A549 (cell line): ENCODE measurements around the gene KAT2B. TPM values are rescaled to one million over a fixed set of nuclear protein-coding genes. Genes with fewer than 3 reads are reported as not detected.

Source experiments
- ATAC-seq, 2 experiments: fragments of 200-7000 bp in 1 of 2; fragments of >200 bp in 1 of 2; cut with Nextera tagmentation in 1 of 2; cut with Tn5 transposase in 1 of 2; 3 replicates each; pipeline versions ENCODE4 v1.8.0 to v1.9.1; 2018 to 2020; ENCODE audit warnings: mild to moderate bottlenecking in 1 of 2, moderate library complexity in 1 of 2
- CTCF ChIA-PET: fragments of 300-600 bp; sonication (Branson Sonifier 250); formaldehyde crosslinking; extraction: SDS; loops from one replicate; lab custom pipeline; 2021; ENCODE audit warnings: antibody characterized with exemption, inconsistent platforms; lab: Yijun Ruan, JAX
- POLR2A ChIA-PET: fragments of 350-600 bp; formaldehyde crosslinking; extraction: SDS; loops from one replicate; lab custom pipeline; 2021; ENCODE audit warnings: antibody characterized with exemption, inconsistent platforms; lab: Yijun Ruan, JAX
- DNase-seq, 2 experiments: peaks; one replicate each; pipeline versions ENCODE4 v3.0.0 to v3.0.0-alpha.2; 2011 to 2016; ENCODE audit warnings: low read depth in 1 of 2, low spot score in 1 of 2
- FAIRE-seq: peaks from 2 replicates; lab custom pipeline; 2011; peaks lifted over from hg19 to GRCh38; lab: Jason Lieb, UNC
- H3K27ac ChIP-seq, 2 experiments: fragments of >200 bp; sonication (Bioruptor Twin); formaldehyde crosslinking; 3 replicates each; pipeline ENCODE4 v1.5.1; 2016 to 2017
- H3K4me1 ChIP-seq: fragments of >200 bp; sonication (Bioruptor Twin); formaldehyde crosslinking; 3 replicates; pipeline ENCODE4 v1.6.1; 2016
- H3K4me2 ChIP-seq: fragments of >200 bp; sonication (Bioruptor Twin); formaldehyde crosslinking; 3 replicates; pipeline ENCODE4 v1.6.1; 2016
- H3K4me3 ChIP-seq: fragments of >200 bp; sonication (Bioruptor Twin); formaldehyde crosslinking; 3 replicates; pipeline ENCODE4 v1.5.1; 2016
- H3K9me3 ChIP-seq: fragments of >200 bp; sonication (Bioruptor Twin); formaldehyde crosslinking; 3 replicates; pipeline ENCODE4 v1.6.1; 2016
- BHLHE40 ChIP-seq: IDR thresholded peaks from 2 replicates; pipeline ENCODE4 v1.6.1; 2012; ENCODE audit warnings: low read depth, low read length, inconsistent platforms
- CBX2 ChIP-seq: fragments of 200-600 bp; sonication (generic); IDR thresholded peaks from 2 replicates; pipeline ENCODE4 v1.6.1; 2016; ENCODE audit warnings: low read depth, mild to moderate bottlenecking, borderline replicate concordance
- CBX8 ChIP-seq: fragments of 200-600 bp; sonication (generic); IDR thresholded peaks from 2 replicates; pipeline ENCODE4 v1.6.1; 2016
- CHD2 ChIP-seq: fragments of 150-350 bp; IDR thresholded peaks from 2 replicates; pipeline ENCODE4 v1.6.1; 2014; ENCODE audit warnings: low read length; ENCODE audit not compliant: partially characterized antibody
- EHF ChIP-seq: fragments of 250-450 bp; sonication (Bioruptor Pico); IDR thresholded peaks from 2 replicates; pipeline ENCODE4 v1.5.0; 2020; ENCODE audit warnings: mild to moderate bottlenecking
- ESRRA ChIP-seq: fragments of 150-350 bp; IDR thresholded peaks from 2 replicates; pipeline ENCODE4 v1.6.1; 2014; ENCODE audit warnings: mild to moderate bottlenecking, low read length, borderline replicate concordance
- FOSB ChIP-seq: fragments of 250-450 bp; sonication (Bioruptor Pico); IDR thresholded peaks from 2 replicates; pipeline ENCODE4 v1.5.0; 2020; ENCODE audit warnings: mild to moderate bottlenecking, moderate library complexity
- FOSL2 ChIP-seq, 2 experiments: fragments of 450-650 bp in 1 of 2; fragments of >200 bp in 1 of 2; sonication (Bioruptor Twin) in 1 of 2; formaldehyde crosslinking; IDR thresholded peaks; 2 replicates each; pipeline versions ENCODE4 v1.5.0 to v1.6.1; 2016 to 2020; ENCODE audit warnings: mild to moderate bottlenecking in 1 of 2, moderate library complexity in 1 of 2
- FOXS1 ChIP-seq: fragments of 250-450 bp; sonication (Bioruptor Pico); IDR thresholded peaks from 2 replicates; pipeline ENCODE4 v1.5.0; 2020; ENCODE audit warnings: mild to moderate bottlenecking, moderate library complexity
- JUN ChIP-seq, 2 experiments: fragments of >200 bp; sonication (Bioruptor Twin); formaldehyde crosslinking; IDR thresholded peaks; 2 replicates in 1 of 2; 3 replicates in 1 of 2; pipeline ENCODE4 v1.6.1; 2016 to 2017
- MAZ ChIP-seq: fragments of 150-350 bp; IDR thresholded peaks from 2 replicates; pipeline ENCODE4 v1.6.1; 2014; ENCODE audit warnings: antibody characterized with exemption, low read depth, low read length, borderline replicate concordance
- NFE2L2 ChIP-seq: fragments of 150-350 bp; conservative IDR thresholded peaks from 2 replicates; pipeline ENCODE4 v1.6.1; 2014; ENCODE audit warnings: low read length
- RAD21 ChIP-seq, 2 experiments: fragments of >200 bp in 1 of 2; sonication (Bioruptor Twin) in 1 of 2; formaldehyde crosslinking in 1 of 2; IDR thresholded peaks in 1 of 2; conservative IDR thresholded peaks in 1 of 2; 2 replicates in 1 of 2; 3 replicates in 1 of 2; pipeline ENCODE4 v1.6.1; 2012 to 2018; ENCODE audit warnings: inconsistent platforms in 1 of 2
- RCOR1 ChIP-seq: fragments of 150-350 bp; IDR thresholded peaks from 2 replicates; pipeline ENCODE4 v1.6.1; 2014; ENCODE audit warnings: antibody characterized with exemption, low read length, low read depth
- RFX5 ChIP-seq: fragments of 450-650 bp; IDR thresholded peaks from 2 replicates; pipeline ENCODE4 v1.7.1; 2014; ENCODE audit warnings: antibody characterized with exemption, mild to moderate bottlenecking, moderate library complexity
- RNF2 ChIP-seq: fragments of 200-600 bp; sonication (generic); IDR thresholded peaks from 2 replicates; pipeline ENCODE4 v1.6.1; 2016; ENCODE audit warnings: low read depth, mild to moderate bottlenecking, antibody characterized with exemption, moderate library complexity, borderline replicate concordance
- ZNF302 ChIP-seq: fragments of 250-450 bp; sonication (Bioruptor Pico); IDR thresholded peaks from 2 replicates; pipeline ENCODE4 v1.9.0; 2021; ENCODE audit warnings: inconsistent platforms, mild to moderate bottlenecking, moderate library complexity
- ZSCAN20 ChIP-seq: fragments of 250-450 bp; sonication (Bioruptor Pico); IDR thresholded peaks from 2 replicates; pipeline ENCODE4 v1.8.0; 2022; ENCODE audit warnings: mild to moderate bottlenecking, moderate library complexity
- WGBS: methylation state at CpG from one replicate; pipeline ENCODE4 v1.1.6; 2017; ENCODE audit errors: missing lambda C conversion rate; 5-methylcytosine and 5-hydroxymethylcytosine counted together
- polyA plus RNA-seq, 4 experiments: library from polyadenylated mRNA; depleted of rRNA in 3 of 4; stranded (reverse); fragments of >200 nt; fragmentation: RNase III in 1 of 4; extraction: RNeasy Plus Mini Kit Qiagen cat#74134 plus additional on column Dnase treatment in 1 of 4; gene quantifications; 2 replicates in 3 of 4; 3 replicates in 1 of 4; pipeline ENCODE4 v1.2.3, GENCODE V29; 2011 to 2017
- TF ChIP-seq, protein P1 (sequence below): fragments of 250-450 bp; sonication (Bioruptor Pico); IDR thresholded peaks from 2 replicates; pipeline ENCODE4 v1.5.0; 2020; ENCODE audit warnings: low read depth, mild to moderate bottlenecking, moderate library complexity
- TF ChIP-seq, protein P2 (sequence below): fragments of >200 bp; sonication (Bioruptor Twin); formaldehyde crosslinking; IDR thresholded peaks from 3 replicates; pipeline ENCODE4 v1.5.1; 2016
- TF ChIP-seq, protein P3 (sequence below): IDR thresholded peaks from 2 replicates; pipeline ENCODE4 v1.6.1; 2012
- TF ChIP-seq, protein P4 (sequence below): fragments of 150-350 bp; IDR thresholded peaks from 2 replicates; pipeline ENCODE4 v1.6.1; 2014; ENCODE audit warnings: low read depth, mild to moderate bottlenecking, low read length

KAT2B gene
- polyA plus RNA-seq, 2 of the 4 experiments (the other 2 are of a cell fraction) = 7.2 to 11.9 TPM

DNA sequence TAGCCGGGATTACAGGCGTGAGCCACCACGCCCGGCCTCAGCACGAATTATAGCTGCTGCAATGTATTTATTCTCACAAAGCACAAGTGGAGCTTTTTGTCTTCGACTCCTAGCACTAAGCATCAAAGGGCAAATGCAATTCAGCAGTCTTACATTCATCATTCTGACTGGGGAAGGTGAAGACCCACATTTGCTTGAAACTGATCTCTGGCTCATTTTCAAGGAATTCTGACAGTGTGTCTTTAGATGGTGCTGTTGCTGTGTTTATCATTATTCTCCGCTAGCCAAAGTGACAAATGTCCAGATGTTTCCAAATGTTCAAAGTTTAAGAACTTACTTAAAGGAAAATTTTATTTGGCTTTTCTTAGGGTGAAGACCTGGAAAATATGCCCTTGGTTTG lies 89.9 kb downstream of the KAT2B start:
- no peak for ATAC-seq
- POLR2A ChIA-PET = no interaction called here

DNA sequence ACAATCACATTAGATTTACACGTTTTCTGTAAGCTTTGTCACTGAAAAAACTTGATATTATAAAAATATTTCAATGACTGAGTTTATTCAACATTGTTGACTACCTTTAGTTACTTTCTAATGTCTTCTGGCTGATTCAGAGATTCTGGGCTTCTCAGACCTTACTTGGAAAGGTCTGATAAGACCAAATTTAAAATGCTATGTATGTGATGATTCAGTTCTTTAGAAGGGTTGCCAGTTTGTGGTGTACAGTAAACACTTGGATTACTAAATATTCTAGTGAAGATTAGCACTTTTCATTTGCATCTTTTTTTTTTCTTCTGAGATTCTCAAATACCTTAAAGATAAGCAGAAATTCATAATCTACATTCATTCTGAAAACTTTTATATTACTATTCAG lies 96.0 kb downstream of the KAT2B start:
- Histone ChIP-seq H3K27ac (no peak overlapping the region), H3K9me3 (no peaks in the 10 kb centered on the region), H3K4me3 (no peak overlapping the region), H3K4me2 (no peak overlapping the region), H3K4me1 (no peaks in the 10 kb centered on the region)
- FAIRE-seq = no peak
- CTCF ChIA-PET = no interaction called here
- 36% methylated on average over 1 of the region's 1 CpG for WGBS
- POLR2A ChIA-PET = no interaction called here
- no peak for DNase-seq
- no peak for ATAC-seq
- TF ChIP-seq ESRRA (no peak), RFX5 (no peak), FOXS1 (CRISPR knock-in tag) (no peak), RCOR1 (no peak), CHD2 (no peak), JUN (IDR thresholded peaks at IDR 0.05) (no peak), BHLHE40 (no peak), FOSB (CRISPR knock-in tag) (no peak), FOSL2 (IDR thresholded peaks at IDR 0.05) (no peak), FOSL2 (CRISPR knock-in tag; IDR thresholded peaks at IDR 0.05) (no peak), NFE2L2 (no peak), ZNF302 (CRISPR knock-in tag) (no peak), CBX8 (no peak)
- TF ChIP-seq, protein P1, sequence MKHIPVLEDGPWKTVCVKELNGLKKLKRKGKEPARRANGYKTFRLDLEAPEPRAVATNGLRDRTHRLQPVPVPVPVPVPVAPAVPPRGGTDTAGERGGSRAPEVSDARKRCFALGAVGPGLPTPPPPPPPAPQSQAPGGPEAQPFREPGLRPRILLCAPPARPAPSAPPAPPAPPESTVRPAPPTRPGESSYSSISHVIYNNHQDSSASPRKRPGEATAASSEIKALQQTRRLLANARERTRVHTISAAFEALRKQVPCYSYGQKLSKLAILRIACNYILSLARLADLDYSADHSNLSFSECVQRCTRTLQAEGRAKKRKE (CRISPR knock-in tag) = no peak
- TF ChIP-seq, protein P2, sequence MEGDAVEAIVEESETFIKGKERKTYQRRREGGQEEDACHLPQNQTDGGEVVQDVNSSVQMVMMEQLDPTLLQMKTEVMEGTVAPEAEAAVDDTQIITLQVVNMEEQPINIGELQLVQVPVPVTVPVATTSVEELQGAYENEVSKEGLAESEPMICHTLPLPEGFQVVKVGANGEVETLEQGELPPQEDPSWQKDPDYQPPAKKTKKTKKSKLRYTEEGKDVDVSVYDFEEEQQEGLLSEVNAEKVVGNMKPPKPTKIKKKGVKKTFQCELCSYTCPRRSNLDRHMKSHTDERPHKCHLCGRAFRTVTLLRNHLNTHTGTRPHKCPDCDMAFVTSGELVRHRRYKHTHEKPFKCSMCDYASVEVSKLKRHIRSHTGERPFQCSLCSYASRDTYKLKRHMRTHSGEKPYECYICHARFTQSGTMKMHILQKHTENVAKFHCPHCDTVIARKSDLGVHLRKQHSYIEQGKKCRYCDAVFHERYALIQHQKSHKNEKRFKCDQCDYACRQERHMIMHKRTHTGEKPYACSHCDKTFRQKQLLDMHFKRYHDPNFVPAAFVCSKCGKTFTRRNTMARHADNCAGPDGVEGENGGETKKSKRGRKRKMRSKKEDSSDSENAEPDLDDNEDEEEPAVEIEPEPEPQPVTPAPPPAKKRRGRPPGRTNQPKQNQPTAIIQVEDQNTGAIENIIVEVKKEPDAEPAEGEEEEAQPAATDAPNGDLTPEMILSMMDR = no peak
- TF ChIP-seq, protein P3, sequence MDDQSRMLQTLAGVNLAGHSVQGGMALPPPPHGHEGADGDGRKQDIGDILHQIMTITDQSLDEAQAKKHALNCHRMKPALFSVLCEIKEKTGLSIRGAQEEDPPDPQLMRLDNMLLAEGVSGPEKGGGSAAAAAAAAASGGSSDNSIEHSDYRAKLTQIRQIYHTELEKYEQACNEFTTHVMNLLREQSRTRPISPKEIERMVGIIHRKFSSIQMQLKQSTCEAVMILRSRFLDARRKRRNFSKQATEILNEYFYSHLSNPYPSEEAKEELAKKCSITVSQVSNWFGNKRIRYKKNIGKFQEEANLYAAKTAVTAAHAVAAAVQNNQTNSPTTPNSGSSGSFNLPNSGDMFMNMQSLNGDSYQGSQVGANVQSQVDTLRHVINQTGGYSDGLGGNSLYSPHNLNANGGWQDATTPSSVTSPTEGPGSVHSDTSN = no peak

More for the DNA sequence above, 89.9 kb downstream of the KAT2B start:
- CTCF ChIA-PET = no interaction called here
- TF ChIP-seq EHF (CRISPR knock-in tag) = no peak
- TF ChIP-seq RAD21 (conservative IDR thresholded peaks at IDR 0.05 in 1 of 2, IDR thresholded peaks at IDR 0.05 in 1 of 2) = 0 out of 5 replicates have a peak, but pooled peaks of 1 of the 2 experiments have one; percentile 11
- FAIRE-seq (no peak), DNase-seq (no peak)
- H3K4me2 ChIP-seq = no peak overlapping the region
- H3K4me3 ChIP-seq = no peak overlapping the region
- 88% methylated on average over 7 of the region's 7 CpGs for WGBS
- no peak overlapping the region for H3K27ac ChIP-seq
- H3K9me3 ChIP-seq = no peaks in the 10 kb centered on the region
- H3K4me1 ChIP-seq = no peaks in the 10 kb centered on the region

DNA sequence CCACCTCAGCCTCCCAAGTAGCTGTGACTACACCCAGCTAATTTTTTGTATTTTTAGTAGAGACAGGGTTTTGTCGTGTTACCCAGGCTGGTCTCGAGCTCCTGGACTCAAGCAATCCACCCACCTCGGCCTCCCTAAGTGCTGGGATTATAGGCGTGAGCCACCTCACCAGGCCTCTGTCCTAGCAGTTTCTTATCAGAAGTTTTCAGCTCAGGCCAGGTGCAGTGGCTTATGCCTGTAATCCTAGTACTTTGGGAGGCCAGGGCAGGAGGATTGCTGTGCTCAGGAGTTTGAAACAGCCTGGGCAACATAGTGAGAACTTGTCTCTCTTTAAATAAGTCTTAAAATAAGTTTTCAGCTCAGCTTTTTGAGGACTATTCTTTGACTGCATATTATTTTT lies 97.4 kb downstream of the KAT2B start:
- Histone ChIP-seq H3K27ac (no peak overlapping the region), H3K4me1 (no peaks in the 10 kb centered on the region), H3K4me3 (no peak overlapping the region), H3K9me3 (no peaks in the 10 kb centered on the region), H3K4me2 (no peak overlapping the region)
- DNase-seq (no peak), ATAC-seq (no peak), FAIRE-seq (no peak)
- ChIA-PET CTCF (no interaction called here), POLR2A (no interaction called here)
- 77% methylated on average over 4 of the region's 4 CpGs for WGBS
- TF ChIP-seq CBX8 (no peak), ZSCAN20 (CRISPR knock-in tag) (no peak), RNF2 (no peak), MAZ (no peak), CBX2 (no peak)
- TF ChIP-seq, protein P3 = no peak
- TF ChIP-seq, protein P4, sequence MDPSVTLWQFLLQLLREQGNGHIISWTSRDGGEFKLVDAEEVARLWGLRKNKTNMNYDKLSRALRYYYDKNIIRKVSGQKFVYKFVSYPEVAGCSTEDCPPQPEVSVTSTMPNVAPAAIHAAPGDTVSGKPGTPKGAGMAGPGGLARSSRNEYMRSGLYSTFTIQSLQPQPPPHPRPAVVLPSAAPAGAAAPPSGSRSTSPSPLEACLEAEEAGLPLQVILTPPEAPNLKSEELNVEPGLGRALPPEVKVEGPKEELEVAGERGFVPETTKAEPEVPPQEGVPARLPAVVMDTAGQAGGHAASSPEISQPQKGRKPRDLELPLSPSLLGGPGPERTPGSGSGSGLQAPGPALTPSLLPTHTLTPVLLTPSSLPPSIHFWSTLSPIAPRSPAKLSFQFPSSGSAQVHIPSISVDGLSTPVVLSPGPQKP = no peak
